Neutrophil (primary cell): ENCODE measurements around the gene ABCF3.

ENCODE experiments used
- H3K27ac ChIP-seq: fragments of 200-600 bp; sonication (generic); 2 replicates; pipeline ENCODE4 v1.5.1; 2016; ENCODE audit warnings: mild to moderate bottlenecking, moderate library complexity
- H3K27me3 ChIP-seq: fragments of 200-600 bp; sonication (generic); 2 replicates; pipeline ENCODE4 v1.6.0; 2016; ENCODE audit warnings: mild to moderate bottlenecking
- H3K36me3 ChIP-seq: fragments of 200-600 bp; sonication (generic); 2 replicates; pipeline ENCODE4 v1.5.1; 2017
- H3K4me1 ChIP-seq, 2 experiments: fragments of 200-600 bp in 1 of 2; sonication (generic) in 1 of 2; 1 replicate in 1 of 2; 2 replicates in 1 of 2; pipeline versions ENCODE4 v1.5.1 to v1.6.1; 2013 to 2016; ENCODE audit warnings: low read depth in 1 of 2, low read length in 1 of 2, mild to moderate bottlenecking in 1 of 2, moderate library complexity in 1 of 2; ENCODE audit not compliant: control insufficient read depth in 1 of 2, insufficient read depth in 1 of 2
- H3K4me3 ChIP-seq, 2 experiments: fragments of 200-600 bp in 1 of 2; sonication (generic) in 1 of 2; 1 replicate in 1 of 2; 2 replicates in 1 of 2; pipeline ENCODE4 v1.5.1; 2013 to 2016; ENCODE audit warnings: low read depth in 1 of 2, low read length in 1 of 2, mild to moderate bottlenecking in 1 of 2, moderate library complexity in 1 of 2
- H3K9me3 ChIP-seq: fragments of 200-600 bp; sonication (generic); 2 replicates; pipeline ENCODE4 v1.5.1; 2016
- CTCF ChIP-seq: fragments of 200-600 bp; sonication (generic); IDR thresholded peaks from 2 replicates; pipeline ENCODE4 v1.5.1; 2016; ENCODE audit warnings: antibody characterized with exemption

ABCF3 gene

GRCh38 chr3:184235381-184236032, 49.5 kb downstream of the ABCF3 start:
- H3K4me3 ChIP-seq: no peak overlapping the region
- no peaks in the 10 kb centered on the region for H3K9me3 ChIP-seq
- H3K27ac ChIP-seq: no peak overlapping the region
- no peaks in the 10 kb centered on the region for H3K4me1 ChIP-seq
- no peaks in the 10 kb centered on the region for H3K36me3 ChIP-seq
- TF ChIP-seq CTCF: no peak
- H3K27me3 ChIP-seq: peaks cover 51% of the 10 kb centered on the region

- Histone ChIP-seq H3K27me3 (peaks cover 51% of the 10 kb centered on the region), H3K27ac (no peak overlapping the region), H3K36me3 (no peaks in the 10 kb centered on the region), H3K4me3 (no peak overlapping the region), H3K9me3 (no peaks in the 10 kb centered on the region), H3K4me1 (no peaks in the 10 kb centered on the region)
- TF ChIP-seq CTCF: no peak
Observed at GRCh38 chr3:184236033-184236410, 50.0 kb downstream of the ABCF3 start.

- H3K36me3 ChIP-seq: no peaks in the 10 kb centered on the region
- no peak overlapping the region for H3K27ac ChIP-seq
- no peaks in the 10 kb centered on the region for H3K9me3 ChIP-seq
- H3K4me1 ChIP-seq: no peaks in the 10 kb centered on the region
- no peak overlapping the region for H3K4me3 ChIP-seq
- H3K27me3 ChIP-seq: peaks cover 51% of the 10 kb centered on the region
- no peak for TF ChIP-seq CTCF
Observed at GRCh38 chr3:184236636-184237035, 50.6 kb downstream of the ABCF3 start.

- H3K36me3 ChIP-seq: peaks cover 5% of the 10 kb centered on the region
- H3K27ac ChIP-seq: no peak overlapping the region
- no peaks in the 10 kb centered on the region for H3K9me3 ChIP-seq
- peaks cover 48% of the 10 kb centered on the region for H3K27me3 ChIP-seq
- TF ChIP-seq CTCF: no peak
- no peaks in the 10 kb centered on the region for H3K4me1 ChIP-seq
- H3K4me3 ChIP-seq: no peak overlapping the region
Observed at GRCh38 chr3:184237211-184237610, 51.2 kb downstream of the ABCF3 start.

- H3K27me3 ChIP-seq: peaks cover 42% of the 10 kb centered on the region
- H3K9me3 ChIP-seq: no peaks in the 10 kb centered on the region
- no peak for TF ChIP-seq CTCF
- H3K27ac ChIP-seq: no peak overlapping the region
- peaks cover 11% of the 10 kb centered on the region for H3K36me3 ChIP-seq
- no peak overlapping the region for H3K4me3 ChIP-seq
- no peaks in the 10 kb centered on the region for H3K4me1 ChIP-seq
Observed at GRCh38 chr3:184237807-184238206, 51.8 kb downstream of the ABCF3 start.
